Colonic mucosa (tissue), 4 donors: Measurements from ENCODE around the gene DNAJC18. TPM values are rescaled to one million over a fixed set of nuclear protein-coding genes. Genes with fewer than 3 reads are reported as not detected.
"Not testable (repeated sequence)": the region's sequence is repeated elsewhere in the genome, so short reads cannot be mapped to it uniquely, and the experiment has no call there.

ENCODE experiments used
- DNase-seq: peaks from one replicate; pipeline ENCODE4 v3.0.0-alpha.2; 2020
- H3K27ac ChIP-seq: fragments of 200-600 bp; one replicate; pipeline ENCODE4 v1.8.0; 2021
- H3K27me3 ChIP-seq: fragments of 200-600 bp; one replicate; pipeline ENCODE4 v1.8.0; 2021
- H3K36me3 ChIP-seq: fragments of 200-600 bp; one replicate; pipeline ENCODE4 v1.8.0; 2021
- H3K4me1 ChIP-seq: fragments of 200-600 bp; one replicate; pipeline ENCODE4 v1.8.0; 2021; ENCODE audit warnings: mild to moderate bottlenecking
- H3K4me3 ChIP-seq: fragments of 200-600 bp; one replicate; pipeline ENCODE4 v1.8.0; 2021
- H3K9ac ChIP-seq, 2 donors: one replicate each; pipeline ENCODE4 v1.7.0; 2013; ENCODE audit warnings: control low read depth in 2 of 2, low read depth in 2 of 2, low read length in 2 of 2
- H3K9me3 ChIP-seq: fragments of 200-600 bp; one replicate; pipeline ENCODE4 v1.8.0; 2021
- intact Hi-C: fragments of 100-400 bp; cut with DNase I; formaldehyde crosslinking; loops from one replicate; pipeline ENCODE4 v1.14.1; 2022
- total RNA-seq, 2 donors: library from RNA; stranded (reverse); fragmentation: NEBNext Ultra II Directional in 1 of 2; extraction: Animal tissue kit (Norgen Biotek cat#: 25700) in 1 of 2; gene quantifications; one replicate each; pipeline ENCODE4 v1.2.1, GENCODE V29; 2021
- TF ChIP-seq, protein P1 (sequence below): fragments of 200-600 bp; IDR thresholded peaks from one replicate; pipeline ENCODE4 v1.8.0; 2022; ENCODE audit warnings: antibody characterized with exemption, mild to moderate bottlenecking
- donor health status: healthy.
- donor health status: DM: no; HTN: no; CAD: no.
- donor health status: DM: no; HTN: no; CAD: no.

Gene DNAJC18
- total RNA-seq, 2 donors from 2014 or later = 3.6 to 5.7 TPM

- TF ChIP-seq, protein P1, sequence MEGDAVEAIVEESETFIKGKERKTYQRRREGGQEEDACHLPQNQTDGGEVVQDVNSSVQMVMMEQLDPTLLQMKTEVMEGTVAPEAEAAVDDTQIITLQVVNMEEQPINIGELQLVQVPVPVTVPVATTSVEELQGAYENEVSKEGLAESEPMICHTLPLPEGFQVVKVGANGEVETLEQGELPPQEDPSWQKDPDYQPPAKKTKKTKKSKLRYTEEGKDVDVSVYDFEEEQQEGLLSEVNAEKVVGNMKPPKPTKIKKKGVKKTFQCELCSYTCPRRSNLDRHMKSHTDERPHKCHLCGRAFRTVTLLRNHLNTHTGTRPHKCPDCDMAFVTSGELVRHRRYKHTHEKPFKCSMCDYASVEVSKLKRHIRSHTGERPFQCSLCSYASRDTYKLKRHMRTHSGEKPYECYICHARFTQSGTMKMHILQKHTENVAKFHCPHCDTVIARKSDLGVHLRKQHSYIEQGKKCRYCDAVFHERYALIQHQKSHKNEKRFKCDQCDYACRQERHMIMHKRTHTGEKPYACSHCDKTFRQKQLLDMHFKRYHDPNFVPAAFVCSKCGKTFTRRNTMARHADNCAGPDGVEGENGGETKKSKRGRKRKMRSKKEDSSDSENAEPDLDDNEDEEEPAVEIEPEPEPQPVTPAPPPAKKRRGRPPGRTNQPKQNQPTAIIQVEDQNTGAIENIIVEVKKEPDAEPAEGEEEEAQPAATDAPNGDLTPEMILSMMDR = no peak
- Histone ChIP-seq H3K27ac (peak overlapping the region; percentile 83), H3K27me3 (peaks cover 6% of the 10 kb centered on the region), H3K36me3 (no peaks in the 10 kb centered on the region), H3K9me3 (no peaks in the 10 kb centered on the region), H3K4me1 (peaks cover 19% of the 10 kb centered on the region), H3K4me3 (peak overlapping the region; percentile 53), H3K9ac (peak overlapping the region; percentile 61 to 69)
- intact Hi-C loops = loop anchor here (5.0 to 10.0 kb wide), 2 partner anchors 49 to 96 kb away; partner anchors contain the start of genes MATR3 and PAIP2
- DNase-seq = no peak
These were observed 48.4 kb downstream of the DNAJC18 start for GRCh38 chr5:139390639-139391569.

DNA sequence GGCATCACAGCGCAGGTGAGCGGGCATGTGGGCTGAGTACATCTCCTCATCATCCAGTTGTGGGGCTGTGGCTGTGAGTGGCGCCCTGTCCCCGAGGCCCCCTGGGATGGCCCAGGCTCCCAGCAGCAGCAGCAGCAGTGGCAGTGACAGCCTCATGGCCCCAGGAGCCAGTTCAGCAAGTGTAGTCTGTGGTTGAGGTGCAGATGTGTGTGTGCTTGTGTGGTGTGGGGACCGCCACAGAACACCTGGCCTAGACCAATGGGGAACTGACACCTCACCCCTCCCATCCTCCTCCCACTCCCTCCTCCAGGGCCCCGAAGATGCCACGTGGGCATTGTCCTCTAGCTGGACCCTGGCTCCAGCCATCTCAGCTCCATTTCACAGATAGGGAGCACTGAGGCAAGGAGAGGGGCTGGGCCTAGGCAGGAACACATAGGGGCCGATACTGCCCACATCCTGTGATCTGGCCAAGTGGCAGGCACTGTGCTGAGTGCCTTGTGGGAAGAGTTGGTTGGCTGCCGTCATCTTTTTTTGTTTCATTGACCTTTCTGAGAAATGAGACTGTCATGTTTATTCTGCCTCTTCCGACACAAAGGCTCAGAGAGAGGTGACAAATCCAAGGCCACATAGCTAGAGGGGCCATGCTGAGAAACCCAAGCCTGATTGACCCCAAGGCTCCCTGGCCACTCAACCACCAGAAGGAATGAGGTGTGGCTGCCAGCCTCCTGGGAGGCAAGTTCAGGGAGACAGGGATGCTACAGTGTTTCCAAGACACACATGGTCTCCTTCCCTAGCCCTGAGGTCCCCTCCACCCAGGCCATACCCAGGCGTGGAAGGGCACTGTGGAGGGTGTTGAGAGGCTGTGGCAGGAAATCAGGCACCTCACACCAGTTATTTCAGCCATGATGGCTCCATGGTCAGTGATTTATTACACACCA lies 49.4 kb downstream of the DNAJC18 start, which contains the start of gene MZB1:
Gene MZB1 (minus strand): TSS at position 213 of the 938 bp plus-strand sequence. CDS start 57 bp downstream, at position 156.
- Histone ChIP-seq H3K9me3 (no peaks in the 10 kb centered on the region), H3K9ac (peak within 1 kb of the TSS; percentile 62 to 69), H3K27ac (peak within 1 kb of the TSS; percentile 83), H3K27me3 (peaks cover 6% of the 10 kb centered on the region), H3K4me3 (peak within 1 kb of the TSS; percentile 43), H3K36me3 (no peaks in the 10 kb centered on the region), H3K4me1 (peaks cover 19% of the 10 kb centered on the region)
- intact Hi-C loops = loop anchor here (5.0 to 10.0 kb wide), 2 partner anchors 48 to 95 kb away; partner anchors contain the start of genes MATR3 and PAIP2
- TF ChIP-seq, protein P1 = no peak
- DNase-seq = no peak

- peak overlapping the region; percentile 65 for H3K27ac ChIP-seq
- peak; percentile 89 for DNase-seq
- H3K9ac ChIP-seq = peak overlapping the region; percentile 62 to 84
- peak overlapping the region; percentile 43 for H3K4me3 ChIP-seq
- no peaks in the 10 kb centered on the region for H3K27me3 ChIP-seq
- TF ChIP-seq, protein P1 = no peak
- H3K4me1 ChIP-seq = peaks cover 28% of the 10 kb centered on the region
- H3K9me3 ChIP-seq = no peaks in the 10 kb centered on the region
- no peaks in the 10 kb centered on the region for H3K36me3 ChIP-seq
- intact Hi-C loops = no loop called here
These were observed 51.0 kb downstream of the DNAJC18 start for GRCh38 chr5:139388198-139388821.

DNA sequence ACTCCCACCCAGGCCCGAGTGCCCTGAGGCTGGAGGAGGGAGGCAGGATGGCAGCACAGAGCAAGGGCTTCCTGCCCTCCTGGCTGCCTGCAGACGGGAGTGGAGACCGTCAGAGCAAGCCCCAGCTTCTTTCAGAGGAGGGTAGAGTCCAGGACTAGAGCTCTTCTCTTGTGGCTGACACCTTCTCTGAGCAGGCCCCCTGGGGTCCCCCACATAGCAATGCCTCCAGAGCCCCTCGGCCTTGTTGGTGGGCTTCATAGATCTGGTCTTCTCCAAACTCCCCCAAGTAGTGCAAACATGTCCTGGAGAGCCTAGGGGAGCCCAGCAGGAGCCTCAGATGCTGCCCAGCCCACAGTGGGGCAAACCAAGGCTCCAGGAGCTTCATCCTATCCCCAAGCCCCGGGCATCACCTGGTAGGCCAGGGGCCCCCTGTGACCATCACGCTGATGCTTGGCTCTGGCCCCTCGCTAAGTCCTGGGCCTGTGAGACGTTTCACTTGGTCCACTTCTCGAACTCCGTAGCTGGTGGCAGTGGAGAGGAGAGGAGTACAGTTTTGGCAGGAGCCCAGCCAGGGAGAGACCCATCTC lies 51.6 kb downstream of the DNAJC18 start:
- Histone ChIP-seq H3K4me3 (peak overlapping the region; percentile 43), H3K27ac (peak overlapping the region; percentile 65), H3K9ac (peak overlapping the region; percentile 64 to 84), H3K9me3 (no peaks in the 10 kb centered on the region), H3K4me1 (peaks cover 28% of the 10 kb centered on the region), H3K36me3 (no peaks in the 10 kb centered on the region), H3K27me3 (no peaks in the 10 kb centered on the region)
- TF ChIP-seq, protein P1 = no peak
- intact Hi-C loops = no loop called here
- DNase-seq = no peak

DNA sequence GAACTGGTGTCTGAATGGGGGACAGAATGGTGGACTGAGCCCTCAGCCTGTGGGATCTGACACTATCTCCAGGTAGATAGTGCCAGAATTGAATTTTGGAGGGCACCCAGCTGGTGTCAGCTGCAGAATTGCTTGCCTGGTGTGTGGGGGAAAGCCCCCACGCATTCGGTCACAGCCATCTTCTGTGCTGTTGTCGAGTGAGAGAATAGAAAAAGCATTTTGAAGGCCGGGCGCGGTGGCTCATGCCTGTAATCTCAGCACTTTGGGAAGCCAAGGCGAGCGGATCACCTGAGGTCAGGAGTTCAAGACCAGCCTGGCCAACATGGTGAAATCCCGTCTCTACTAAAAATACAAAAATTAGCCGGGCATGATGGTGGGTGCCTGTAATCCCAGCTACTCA lies 52.4 kb downstream of the DNAJC18 start:
- H3K27ac ChIP-seq, DNase-seq, H3K4me3 ChIP-seq, H3K27me3 ChIP-seq, H3K36me3 ChIP-seq, intact Hi-C loops, H3K9me3 ChIP-seq, H3K9ac ChIP-seq: not testable (repeated sequence)
- H3K4me1 ChIP-seq = peaks cover 28% of the 10 kb centered on the region
